Gastrocnemius medialis (tissue), 4 donors: Measurements from ENCODE around the gene GSAP. TPM values are rescaled to one million over a fixed set of nuclear protein-coding genes. Genes with fewer than 3 reads are reported as not detected.
"Not testable (repeated sequence)": the region's sequence is repeated elsewhere in the genome, so short reads cannot be mapped to it uniquely, and the experiment has no call there.

Source experiments
- ATAC-seq, 2 donors: fragments of 150-250 bp; one replicate each; pipeline ENCODE4 v1.9.1; 2016
- DNase-seq, 2 donors: peaks; one replicate each; pipeline ENCODE4 v3.0.0-alpha.2; 2019
- H3K27ac ChIP-seq, 4 donors: fragments of 200-600 bp; sonication (generic); 1 replicate in 1 of 4; 2 replicates in 3 of 4; pipeline ENCODE4 v1.5.1; 2016 to 2018; ENCODE audit warnings: mild to moderate bottlenecking in 2 of 4, moderate library complexity in 1 of 4
- H3K27me3 ChIP-seq, 3 donors: fragments of 200-600 bp; sonication (generic) in 2 of 3; 1 replicate in 1 of 3; 2 replicates in 2 of 3; pipeline versions ENCODE4 v1.5.1 to v1.6.0; 2016 to 2019; ENCODE audit warnings: mild to moderate bottlenecking in 1 of 3, moderate library complexity in 1 of 3
- H3K36me3 ChIP-seq, 2 donors: fragments of 200-600 bp; sonication (generic) in 1 of 2; one replicate each; pipeline ENCODE4 v1.5.1; 2017 to 2018
- H3K4me1 ChIP-seq, 2 donors: fragments of 200-600 bp; sonication (generic) in 1 of 2; one replicate each; pipeline ENCODE4 v1.5.1; 2016 to 2017; ENCODE audit warnings: mild to moderate bottlenecking in 2 of 2
- H3K4me3 ChIP-seq, 4 donors: fragments of 200-600 bp; sonication (generic) in 3 of 4; 1 replicate in 1 of 4; 2 replicates in 3 of 4; pipeline ENCODE4 v1.5.1; 2016 to 2019; ENCODE audit warnings: mild to moderate bottlenecking in 2 of 4
- H3K9me3 ChIP-seq, 3 donors: fragments of 200-600 bp; sonication (generic) in 2 of 3; 1 replicate in 1 of 3; 2 replicates in 2 of 3; pipeline ENCODE4 v1.5.1; 2016 to 2019
- CTCF ChIP-seq, 5 experiments: fragments of 450-650 bp in 3 of 5; fragments of 200-600 bp in 2 of 5; sonication (generic) in 2 of 5; IDR thresholded peaks in 4 of 5; conservative IDR thresholded peaks in 1 of 5; 1 replicate in 4 of 5; 2 replicates in 1 of 5; pipeline ENCODE4 v1.5.1; 2016 to 2019; ENCODE audit warnings: antibody characterized with exemption in 5 of 5, mild to moderate bottlenecking in 3 of 5, moderate library complexity in 3 of 5
- POLR2A ChIP-seq, 2 donors: fragments of 450-650 bp; IDR thresholded peaks; one replicate each; pipeline ENCODE4 v1.6.1; 2017; ENCODE audit warnings: antibody characterized with exemption in 2 of 2, mild to moderate bottlenecking in 2 of 2, moderate library complexity in 2 of 2
- in situ Hi-C, 4 donors: fragments of 200-750 bp; cut with MboI; loops; one replicate each; pipeline versions ENCODE4 v1.15.0 to v1.8.0; 2017; ENCODE audit warnings: low sequenced_read_pairs in 4 of 4
- intact Hi-C: fragments of 100-400 bp; cut with DNase I; formaldehyde crosslinking; loops from one replicate; pipeline ENCODE4 v1.15.1; 2023; ENCODE audit warnings: low total_unique reads
- total RNA-seq, 4 donors: library from RNA; depleted of rRNA; stranded (reverse); fragments of >200 nt; gene quantifications; one replicate each; pipeline versions ENCODE4 v1.1.0 to v1.2.3, GENCODE V29; 2016

The GSAP gene
- total RNA-seq, 4 donors from 2014 or later: 1.2 to 8.3 (median 2.5) TPM

- no peak for DNase-seq
- no peaks in the 10 kb centered on the region for H3K36me3 ChIP-seq
- TF ChIP-seq POLR2A (IDR thresholded peaks at IDR 0.05) (no peak), CTCF (IDR thresholded peaks at IDR 0.05 in 4 of 5, conservative IDR thresholded peaks at IDR 0.05 in 1 of 5) (no peak)
- ATAC-seq: no peak
- intact Hi-C loops (no loop called here), in situ Hi-C loops (no loop called here)
- H3K27me3 ChIP-seq: no peaks in the 10 kb centered on the region
- peaks cover 0 to 7% of the 10 kb centered on the region in 2 donors for H3K4me1 ChIP-seq
- H3K4me3 ChIP-seq: no peak overlapping the region
- H3K9me3 ChIP-seq: no peaks in the 10 kb centered on the region
- H3K27ac ChIP-seq: no peak overlapping the region
Observed at GRCh38 chr7:77282897-77283296, 133.3 kb downstream of the GSAP start.

- H3K4me1 ChIP-seq: peaks cover 0 to 7% of the 10 kb centered on the region in 2 donors
- no peak overlapping the region for H3K27ac ChIP-seq
- no peaks in the 10 kb centered on the region for H3K9me3 ChIP-seq
- H3K4me3 ChIP-seq: no peak overlapping the region
- no peaks in the 10 kb centered on the region for H3K27me3 ChIP-seq
- DNase-seq: no peak
- in situ Hi-C loops: no loop called here
- H3K36me3 ChIP-seq: no peaks in the 10 kb centered on the region
- ATAC-seq: no peak
- intact Hi-C loops: no loop called here
- no peak for TF ChIP-seq POLR2A (IDR thresholded peaks at IDR 0.05)
- no peak for TF ChIP-seq CTCF (IDR thresholded peaks at IDR 0.05 in 4 of 5, conservative IDR thresholded peaks at IDR 0.05 in 1 of 5)
Observed at GRCh38 chr7:77281780-77282478, 134.2 kb downstream of the GSAP start.

- no peak overlapping the region for H3K4me3 ChIP-seq
- H3K36me3 ChIP-seq: peaks cover 0 to 4% of the 10 kb centered on the region in 2 donors
- intact Hi-C loops (no loop called here), in situ Hi-C loops (no loop called here)
- H3K4me1 ChIP-seq: no peaks in the 10 kb centered on the region
- TF ChIP-seq POLR2A (IDR thresholded peaks at IDR 0.05) (no peak), CTCF (IDR thresholded peaks at IDR 0.05 in 4 of 5, conservative IDR thresholded peaks at IDR 0.05 in 1 of 5) (no peak)
- no peaks in the 10 kb centered on the region for H3K27me3 ChIP-seq
- H3K27ac ChIP-seq: no peak overlapping the region
- H3K9me3 ChIP-seq: no peaks in the 10 kb centered on the region
- ATAC-seq: no peak
- DNase-seq: no peak
Observed at GRCh38 chr7:77276120-77276519, 140.0 kb downstream of the GSAP start.

GRCh38 chr7:77275663-77276062 lies 140.5 kb downstream of the GSAP start:
- ATAC-seq, H3K4me1 ChIP-seq, intact Hi-C loops, H3K36me3 ChIP-seq, H3K27me3 ChIP-seq, H3K4me3 ChIP-seq, H3K27ac ChIP-seq, DNase-seq, H3K9me3 ChIP-seq, in situ Hi-C loops: not testable (repeated sequence)

GRCh38 chr7:77271766-77272165 lies 144.4 kb downstream of the GSAP start:
- no peak overlapping the region for H3K27ac ChIP-seq
- intact Hi-C loops: no loop called here
- ATAC-seq (no peak), DNase-seq (no peak)
- H3K36me3 ChIP-seq: peaks cover 0 to 4% of the 10 kb centered on the region in 2 donors
- H3K27me3 ChIP-seq: no peaks in the 10 kb centered on the region
- no peaks in the 10 kb centered on the region for H3K4me1 ChIP-seq
- H3K4me3 ChIP-seq: no peak overlapping the region
- in situ Hi-C loops: no loop called here
- no peak for TF ChIP-seq POLR2A (IDR thresholded peaks at IDR 0.05)
- no peak for TF ChIP-seq CTCF (IDR thresholded peaks at IDR 0.05 in 4 of 5, conservative IDR thresholded peaks at IDR 0.05 in 1 of 5)
- no peaks in the 10 kb centered on the region for H3K9me3 ChIP-seq
